Central memory CD8-positive, alpha-beta T cell (primary cell): ENCODE results near the gene HOXC9.

Experiments used
- ATAC-seq: fragments of 150-1000 bp; cut with Tn5 transposase; replicated peaks from 2 replicates; pipeline ENCODE4 v1.10.0; 2022; ENCODE audit warnings: mild to moderate bottlenecking, moderate FRiP score, moderate number of reproducible peaks; ENCODE audit not compliant: poor library complexity, severe bottlenecking; ENCODE audit errors: extremely low read depth
- DNase-seq, 2 donors: peaks; one replicate each; pipeline ENCODE4 v3.0.0; 2021; ENCODE audit warnings: low spot score in 2 of 2
- H3K27ac Mint-ChIP-seq: one replicate; pipeline ENCODE4 v1.8.0; 2022; ENCODE audit warnings: low read depth, mild to moderate bottlenecking, moderate library complexity, mixed read lengths
- H3K27me3 Mint-ChIP-seq: one replicate; pipeline ENCODE4 v1.8.0; 2022; ENCODE audit warnings: mixed read lengths
- H3K36me3 Mint-ChIP-seq: one replicate; pipeline ENCODE4 v1.8.0; 2022; ENCODE audit warnings: mild to moderate bottlenecking, moderate library complexity, mixed read lengths; ENCODE audit not compliant: insufficient read depth
- H3K4me1 Mint-ChIP-seq: one replicate; pipeline ENCODE4 v1.8.0; 2022; ENCODE audit warnings: mixed read lengths
- H3K4me3 Mint-ChIP-seq: one replicate; pipeline ENCODE4 v1.8.0; 2022; ENCODE audit warnings: mild to moderate bottlenecking, moderate library complexity, mixed read lengths
- H3K9me3 Mint-ChIP-seq: one replicate; pipeline ENCODE4 v1.8.0; 2022; ENCODE audit warnings: mixed read lengths

HOXC9 gene

DNA sequence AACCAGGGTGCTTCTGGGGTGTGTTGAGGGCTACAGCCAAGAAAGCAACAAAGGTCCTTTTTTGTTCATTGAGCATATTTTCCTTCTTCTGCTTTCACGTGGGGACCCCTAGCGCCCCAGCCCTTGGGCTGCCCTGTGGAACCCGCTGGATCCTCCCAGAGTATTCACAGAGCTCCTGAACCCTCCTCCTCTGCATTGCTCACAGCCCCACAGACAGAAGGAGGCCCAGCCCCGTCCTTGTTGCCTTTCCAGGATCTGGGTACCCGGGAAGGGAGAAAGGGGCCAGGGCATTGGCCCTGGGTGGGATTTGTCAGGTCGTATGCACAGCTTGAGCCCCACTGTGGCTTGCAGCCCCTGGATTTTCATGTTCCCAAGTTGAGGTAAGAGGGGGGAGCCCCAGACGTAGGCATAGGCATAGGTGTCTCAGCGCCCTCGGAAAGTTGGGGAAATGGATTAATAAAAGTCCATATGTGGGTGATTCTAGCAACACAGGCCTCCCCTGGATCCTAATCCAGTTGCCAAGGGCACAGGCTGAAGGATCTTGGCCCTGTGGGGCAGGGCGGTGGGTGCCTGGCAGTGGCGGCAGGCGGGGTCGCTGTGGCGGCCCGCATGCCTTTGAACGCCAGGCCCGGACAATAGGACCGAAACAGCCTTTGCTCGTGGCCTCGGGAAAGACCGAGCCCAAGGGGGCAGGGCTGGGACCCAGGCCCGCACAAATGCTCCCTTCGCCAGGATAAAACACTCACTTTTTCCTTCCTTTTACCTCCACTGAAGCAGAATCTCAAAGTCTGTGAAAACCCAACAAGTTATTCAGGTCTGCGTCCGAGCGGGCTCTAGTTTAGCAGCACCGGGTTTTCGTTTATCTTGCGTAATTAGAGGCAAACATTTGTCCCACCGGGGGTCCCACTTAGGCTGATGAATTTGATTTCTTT is 18.1 kb upstream of the HOXC9 start:
- peaks cover 30% of the 10 kb centered on the region for H3K4me1 Mint-ChIP-seq
- ATAC-seq (no peak), DNase-seq (no peak)
- H3K27me3 Mint-ChIP-seq = peaks cover 99% of the 10 kb centered on the region
- H3K27ac Mint-ChIP-seq = no peak overlapping the region
- peaks cover 20% of the 10 kb centered on the region for H3K36me3 Mint-ChIP-seq
- H3K9me3 Mint-ChIP-seq = no peaks in the 10 kb centered on the region
- no peak overlapping the region for H3K4me3 Mint-ChIP-seq

DNA sequence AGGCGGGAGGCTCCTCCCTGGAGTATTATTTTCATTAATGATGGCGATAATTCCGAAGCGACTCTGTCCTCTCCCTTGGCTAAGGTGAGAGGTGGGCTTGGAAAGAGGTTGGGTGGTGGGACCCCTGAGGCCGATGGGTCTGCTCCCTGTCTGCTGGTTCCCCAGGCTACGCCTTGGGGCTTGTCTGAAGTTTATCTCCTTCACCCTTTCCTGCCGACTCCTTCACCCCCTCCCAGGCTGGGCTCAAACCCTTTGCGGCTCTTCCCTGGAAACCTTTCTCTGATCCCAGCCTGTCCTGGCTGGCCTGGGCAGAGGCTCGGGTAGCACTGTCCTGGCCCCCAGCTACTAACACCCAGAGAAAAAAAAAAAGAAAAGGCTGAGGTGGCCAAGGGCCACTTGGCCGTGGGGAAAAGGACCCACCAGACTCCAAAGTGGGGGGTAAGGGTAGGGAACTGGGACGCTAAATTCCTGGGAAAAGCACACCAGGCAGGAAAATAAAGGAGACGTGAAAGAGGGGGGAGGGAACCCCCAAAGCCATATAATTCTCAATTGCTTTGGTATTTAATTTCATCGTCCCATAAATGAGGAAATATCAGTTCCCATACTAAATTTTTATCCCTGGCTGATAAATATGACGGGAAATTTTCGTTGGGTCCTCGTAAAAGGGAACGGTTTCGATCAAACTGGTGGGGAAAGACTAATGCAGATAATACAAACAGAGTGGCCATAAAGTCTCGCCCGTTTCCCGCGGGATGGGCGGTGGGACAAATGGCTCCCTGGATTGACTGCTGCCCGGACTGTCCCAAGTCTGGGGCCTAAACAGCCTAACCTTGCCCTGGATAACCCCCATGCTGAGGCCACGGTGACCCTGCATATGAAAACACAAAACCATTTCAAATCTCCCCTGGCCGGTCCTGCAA is 17.1 kb upstream of the HOXC9 start:
- no peak for ATAC-seq
- Mint-ChIP-seq H3K9me3 (no peaks in the 10 kb centered on the region), H3K4me3 (no peak overlapping the region)

DNA sequence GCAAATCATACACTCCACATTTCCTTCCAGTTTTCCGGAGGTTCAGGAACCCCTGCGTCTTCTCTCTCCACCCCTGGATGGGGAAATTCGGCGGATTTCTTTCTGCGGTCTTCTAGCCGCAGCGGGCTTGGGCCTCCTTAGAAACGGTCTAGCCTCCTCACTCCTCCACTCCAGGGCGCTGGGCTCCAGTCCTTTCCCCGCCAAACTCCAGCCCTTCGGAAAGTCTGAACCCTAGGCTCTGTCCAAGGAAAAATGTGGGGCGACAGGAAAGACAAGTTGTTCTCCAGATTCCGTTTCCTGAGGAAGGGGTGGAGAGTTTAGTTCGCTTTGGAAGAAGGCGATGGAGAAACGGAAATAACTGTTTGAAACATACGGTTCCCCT is 16.4 kb upstream of the HOXC9 start:
- Mint-ChIP-seq H3K9me3 (no peaks in the 10 kb centered on the region), H3K27ac (peak overlapping the region; percentile 53), H3K27me3 (peaks cover 99% of the 10 kb centered on the region), H3K36me3 (peaks cover 20% of the 10 kb centered on the region), H3K4me1 (peaks cover 27% of the 10 kb centered on the region), H3K4me3 (no peak overlapping the region)
- ATAC-seq (no peak), DNase-seq (no peak)

More for the DNA sequence above, 17.1 kb upstream of the HOXC9 start:
- peaks cover 20% of the 10 kb centered on the region for H3K36me3 Mint-ChIP-seq
- H3K27ac Mint-ChIP-seq = peak overlapping the region; percentile 53
- peaks cover 99% of the 10 kb centered on the region for H3K27me3 Mint-ChIP-seq
- no peak for DNase-seq
- peaks cover 28% of the 10 kb centered on the region for H3K4me1 Mint-ChIP-seq

DNA sequence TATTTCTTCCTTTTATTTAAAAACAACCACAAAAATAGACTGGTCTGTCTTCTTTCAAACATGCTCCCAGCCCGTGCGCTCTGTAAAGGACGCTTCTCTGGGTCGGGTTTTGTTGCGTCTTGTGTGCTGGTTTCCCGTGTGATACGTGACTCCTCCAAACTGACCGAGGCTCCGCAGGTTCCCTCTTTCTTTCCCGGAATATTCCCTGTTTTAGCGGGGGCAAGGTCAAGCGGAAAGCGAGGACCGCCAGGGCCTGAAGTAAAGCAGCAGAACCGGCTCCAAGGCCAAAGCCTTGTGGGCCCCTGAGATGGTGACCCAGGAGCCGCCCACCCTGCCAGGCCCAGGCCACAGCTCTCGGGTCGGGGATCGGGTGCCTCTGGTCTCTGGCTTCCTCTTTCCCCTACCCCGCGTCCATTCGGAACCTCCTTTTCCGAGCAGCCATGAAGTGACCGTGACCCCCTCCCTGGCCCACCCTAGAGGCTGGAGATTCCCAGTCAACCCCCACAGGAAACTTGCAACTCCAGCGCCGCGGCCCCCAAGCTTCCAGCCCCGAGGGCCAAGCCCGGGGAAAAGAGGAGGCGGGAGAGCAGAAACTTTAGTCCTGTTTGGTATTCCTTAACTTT is 15.9 kb upstream of the HOXC9 start:
- Mint-ChIP-seq H3K27me3 (peaks cover 99% of the 10 kb centered on the region), H3K27ac (peak overlapping the region; percentile 53), H3K9me3 (no peaks in the 10 kb centered on the region), H3K4me1 (peaks cover 30% of the 10 kb centered on the region), H3K4me3 (peak overlapping the region; percentile 61), H3K36me3 (peaks cover 20% of the 10 kb centered on the region)
- DNase-seq (no peak), ATAC-seq (no peak)

DNA sequence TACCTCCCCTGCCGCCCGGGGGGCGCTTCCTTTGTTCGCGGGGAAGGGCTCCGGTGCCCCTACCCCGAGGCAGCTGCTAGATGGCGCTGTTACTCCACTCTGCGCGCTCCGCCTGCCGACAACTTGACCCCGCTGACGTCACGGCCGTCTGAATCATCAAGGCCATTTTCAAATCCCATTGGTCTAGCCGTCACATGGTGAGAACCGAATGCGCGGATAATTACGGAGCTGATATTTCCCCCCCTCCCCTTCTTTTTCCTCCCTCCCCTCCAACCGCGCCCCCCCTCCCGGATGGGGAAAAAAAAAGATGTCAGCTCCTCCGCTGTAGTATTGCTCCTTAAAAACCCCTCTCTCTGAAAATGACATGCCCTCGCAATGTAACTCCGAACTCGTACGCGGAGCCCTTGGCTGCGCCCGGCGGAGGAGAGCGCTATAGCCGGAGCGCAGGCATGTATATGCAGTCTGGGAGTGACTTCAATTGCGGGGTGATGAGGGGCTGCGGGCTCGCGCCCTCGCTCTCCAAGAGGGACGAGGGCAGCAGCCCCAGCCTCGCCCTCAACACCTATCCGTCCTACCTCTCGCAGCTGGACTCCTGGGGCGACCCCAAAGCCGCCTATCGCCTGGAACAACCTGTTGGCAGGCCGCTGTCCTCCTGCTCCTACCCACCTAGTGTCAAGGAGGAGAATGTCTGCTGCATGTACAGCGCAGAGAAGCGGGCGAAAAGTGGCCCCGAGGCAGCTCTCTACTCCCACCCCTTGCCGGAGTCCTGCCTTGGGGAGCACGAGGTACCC is 14.9 kb upstream of the HOXC9 start, which contains the start of gene HOXC10:
Gene HOXC10, plus strand, starts transcription at position 246 of the 791 bp plus-strand sequence. Its CDS starts 114 bp downstream, at position 360.
- peak within 1 kb of the TSS; percentile 65 for H3K27ac Mint-ChIP-seq
- peaks cover 23% of the 10 kb centered on the region for H3K36me3 Mint-ChIP-seq
- peaks cover 41% of the 10 kb centered on the region for H3K4me1 Mint-ChIP-seq
- peak within 1 kb of the TSS; percentile 61 for H3K4me3 Mint-ChIP-seq
- peaks cover 99% of the 10 kb centered on the region for H3K27me3 Mint-ChIP-seq
- no peaks in the 10 kb centered on the region for H3K9me3 Mint-ChIP-seq
- ATAC-seq = peak; percentile 55
- DNase-seq = peak; percentile 47 to 61

DNA sequence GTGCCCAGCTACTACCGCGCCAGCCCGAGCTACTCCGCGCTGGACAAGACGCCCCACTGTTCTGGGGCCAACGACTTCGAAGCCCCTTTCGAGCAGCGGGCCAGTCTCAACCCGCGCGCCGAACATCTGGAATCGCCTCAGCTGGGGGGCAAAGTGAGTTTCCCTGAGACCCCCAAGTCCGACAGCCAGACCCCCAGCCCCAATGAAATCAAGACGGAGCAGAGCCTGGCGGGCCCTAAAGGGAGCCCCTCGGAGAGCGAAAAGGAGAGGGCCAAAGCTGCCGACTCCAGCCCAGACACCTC is 14.3 kb upstream of the HOXC9 start:
- H3K4me3 Mint-ChIP-seq = peak overlapping the region; percentile 61
- H3K36me3 Mint-ChIP-seq = peaks cover 25% of the 10 kb centered on the region
- no peak for DNase-seq
- peak overlapping the region; percentile 65 for H3K27ac Mint-ChIP-seq
- H3K4me1 Mint-ChIP-seq = peaks cover 46% of the 10 kb centered on the region
- no peaks in the 10 kb centered on the region for H3K9me3 Mint-ChIP-seq
- peaks cover 99% of the 10 kb centered on the region for H3K27me3 Mint-ChIP-seq
- ATAC-seq = no peak

DNA sequence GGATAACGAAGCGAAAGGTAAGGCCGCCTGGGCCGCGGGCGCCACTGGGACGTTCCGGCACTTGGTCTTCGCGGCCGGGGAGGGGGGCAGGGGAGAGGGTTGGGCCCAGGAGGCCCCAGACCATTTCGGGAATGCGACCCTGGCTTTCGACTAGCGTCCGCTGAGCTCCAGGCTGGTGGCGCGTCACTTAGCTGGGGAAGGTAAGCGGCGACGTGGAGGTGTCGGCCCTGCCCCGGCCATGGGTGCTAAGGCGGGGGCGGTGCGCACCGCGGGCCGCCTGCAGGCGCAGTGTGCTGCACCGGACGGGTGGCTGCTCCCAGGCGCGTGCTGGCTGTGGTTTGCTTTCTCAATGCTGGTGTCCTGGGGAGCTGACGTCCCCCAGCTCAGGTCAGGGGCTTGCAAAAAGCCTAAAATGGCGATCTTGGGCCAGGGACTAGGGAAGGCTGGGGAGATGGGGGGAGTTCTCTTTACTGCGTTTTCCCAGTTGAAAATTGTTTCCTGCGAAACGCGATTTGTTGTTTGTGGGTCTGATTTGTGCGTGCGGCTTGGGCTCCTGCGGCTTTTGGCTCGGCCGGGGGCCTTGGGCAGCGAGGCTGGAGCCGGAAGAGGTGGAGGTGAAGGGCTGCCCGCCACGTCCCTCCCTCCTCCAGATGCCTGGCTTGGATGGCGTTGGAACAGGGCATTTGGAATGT is 13.8 kb upstream of the HOXC9 start:
- H3K4me1 Mint-ChIP-seq = peaks cover 47% of the 10 kb centered on the region
- DNase-seq = no peak

DNA sequence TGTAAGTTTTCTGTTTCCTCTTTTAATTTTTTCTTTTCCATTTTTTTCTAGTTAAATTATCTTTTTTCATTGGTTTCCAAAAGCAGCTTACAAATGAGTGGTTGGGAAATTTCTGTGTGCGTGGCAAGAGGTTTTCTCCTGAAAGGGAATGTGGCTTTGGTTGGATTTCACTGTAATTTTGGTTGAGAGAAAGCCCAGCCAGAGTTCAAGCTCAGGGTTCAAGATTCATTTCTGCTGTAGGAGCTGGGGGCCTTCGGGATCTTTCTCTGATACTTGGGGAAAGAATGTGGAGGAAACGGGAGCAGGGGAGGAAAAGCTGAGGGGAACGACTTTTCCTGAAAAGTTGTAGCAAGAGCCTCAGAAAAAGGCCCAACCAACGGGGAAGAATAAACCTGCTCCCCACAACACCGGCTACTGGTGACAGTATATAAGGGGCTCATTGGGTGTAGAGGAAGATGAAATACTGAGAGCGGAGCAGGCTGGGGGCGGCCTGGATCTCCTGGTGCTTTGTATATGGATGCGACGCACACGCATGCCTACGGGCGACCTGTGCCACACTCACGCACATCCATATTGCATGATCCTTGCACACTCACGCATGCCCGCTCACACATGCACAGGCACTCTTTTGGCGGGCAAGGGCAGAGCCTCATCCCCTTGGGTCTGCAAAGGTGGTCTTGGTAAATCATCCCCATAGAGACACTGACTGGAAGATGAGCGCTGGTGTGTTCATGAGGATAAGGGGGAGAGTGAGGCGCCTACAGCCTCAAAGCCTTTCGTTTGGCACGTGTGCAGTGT is 13.1 kb upstream of the HOXC9 start:
- Mint-ChIP-seq H3K36me3 (peaks cover 28% of the 10 kb centered on the region), H3K9me3 (no peaks in the 10 kb centered on the region), H3K4me3 (peak overlapping the region; percentile 37), H3K27ac (peak overlapping the region; percentile 69), H3K27me3 (peaks cover 99% of the 10 kb centered on the region), H3K4me1 (peaks cover 47% of the 10 kb centered on the region)
- no peak for DNase-seq
- no peak for ATAC-seq

More for the DNA sequence above, 13.8 kb upstream of the HOXC9 start:
- H3K27me3 Mint-ChIP-seq = peaks cover 99% of the 10 kb centered on the region
- no peaks in the 10 kb centered on the region for H3K9me3 Mint-ChIP-seq
- H3K4me3 Mint-ChIP-seq = peak overlapping the region; percentile 37
- no peak for ATAC-seq
- peak overlapping the region; percentile 69 for H3K27ac Mint-ChIP-seq
- H3K36me3 Mint-ChIP-seq = peaks cover 27% of the 10 kb centered on the region

DNA sequence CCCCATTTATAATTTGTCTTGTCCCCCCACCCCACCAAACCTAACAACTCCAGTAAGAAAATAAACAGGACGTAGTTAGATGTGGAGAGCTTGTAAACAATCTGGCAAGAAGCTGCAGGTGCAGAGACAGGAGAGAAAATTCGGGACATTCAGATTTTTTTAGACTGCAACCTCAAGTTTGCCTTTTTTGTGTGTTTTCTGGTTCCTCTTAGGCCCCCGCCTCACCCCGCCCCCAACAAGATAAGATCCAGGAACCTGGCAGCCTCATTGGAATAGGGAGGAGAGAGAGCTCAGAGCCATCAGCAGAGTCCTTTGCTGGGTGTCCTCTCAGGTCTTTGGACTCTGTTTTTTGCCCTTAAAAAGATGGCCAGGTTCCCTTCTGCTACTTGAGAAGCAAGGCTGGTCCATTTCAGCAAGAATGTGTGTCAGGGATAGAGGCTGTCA is 12.2 kb upstream of the HOXC9 start:
- H3K27ac Mint-ChIP-seq = no peak overlapping the region
- peaks cover 99% of the 10 kb centered on the region for H3K27me3 Mint-ChIP-seq
- H3K36me3 Mint-ChIP-seq = peaks cover 29% of the 10 kb centered on the region
- peaks cover 47% of the 10 kb centered on the region for H3K4me1 Mint-ChIP-seq
- H3K9me3 Mint-ChIP-seq = no peaks in the 10 kb centered on the region
- DNase-seq (no peak), ATAC-seq (no peak)
- no peak overlapping the region for H3K4me3 Mint-ChIP-seq

DNA sequence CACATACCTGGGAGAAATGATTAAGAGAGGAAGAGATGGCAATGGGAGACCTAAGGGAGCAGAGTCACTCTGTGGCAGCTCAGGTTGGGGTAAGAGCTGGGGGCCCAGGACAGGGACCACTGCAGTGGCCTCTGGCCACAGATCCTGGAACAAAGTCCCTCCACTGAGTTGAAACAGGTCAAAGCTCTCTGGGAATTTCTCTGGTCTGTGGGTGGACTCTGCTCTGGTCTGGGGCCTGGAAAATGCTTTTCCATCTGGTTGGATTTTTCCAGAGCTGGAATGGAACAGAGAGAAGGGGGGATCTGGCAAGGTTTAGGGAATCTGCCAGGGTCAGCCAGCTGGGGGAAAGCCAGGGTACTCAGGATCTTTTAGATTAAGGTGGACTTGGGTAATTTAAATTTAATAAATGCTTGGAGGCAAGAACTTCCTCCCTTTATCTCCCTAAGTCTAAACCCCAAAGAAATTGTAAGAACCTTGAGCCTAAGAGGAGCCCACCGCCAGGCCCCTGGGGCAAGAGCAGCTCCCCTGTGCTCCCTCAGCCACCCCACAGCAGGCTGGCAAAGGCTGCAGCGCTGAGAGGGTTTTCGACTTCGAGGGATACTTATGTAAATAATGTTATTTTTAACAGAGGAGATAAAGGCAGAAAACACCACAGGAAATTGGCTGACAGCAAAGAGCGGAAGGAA is 11.3 kb upstream of the HOXC9 start:
- no peak for ATAC-seq
- Mint-ChIP-seq H3K9me3 (no peaks in the 10 kb centered on the region), H3K27me3 (peaks cover 99% of the 10 kb centered on the region), H3K27ac (no peak overlapping the region), H3K4me1 (peaks cover 51% of the 10 kb centered on the region), H3K36me3 (peaks cover 27% of the 10 kb centered on the region), H3K4me3 (peak overlapping the region; percentile 44)
- DNase-seq = no peak
